ENCODE measurements around the gene SYT14.

Gene SYT14

GRCh38 chr1:210198840-210199239 lies 260.8 kb downstream of the SYT14 start:
- no peaks in the 10 kb centered on the region for H3K9me2 ChIP-seq (replicated peaks; ENCODE audit: insufficient read depth, low read length)
- H2AFZ ChIP-seq (ENCODE audit: low read length) = no peak overlapping the region
- H3K4me3 ChIP-seq (ENCODE audit: low read length) = no peak overlapping the region
- DNase-seq = no peak
- H3K9ac ChIP-seq (ENCODE audit: low read length) = no peak overlapping the region
- H4K20me1 ChIP-seq (ENCODE audit: insufficient read depth, low read length) = no peaks in the 10 kb centered on the region
- H3K9me3 ChIP-seq (replicated peaks; ENCODE audit: insufficient read depth, low read length) = no peaks in the 10 kb centered on the region
- no peaks in the 10 kb centered on the region for H3K79me2 ChIP-seq (ENCODE audit: low read length)
- no peaks in the 10 kb centered on the region for H3F3A ChIP-seq (ENCODE audit: insufficient read depth, low read length)
- no peaks in the 10 kb centered on the region for H3K4me1 ChIP-seq (ENCODE audit: low read length)
- no peaks in the 10 kb centered on the region for H3K27me3 ChIP-seq (replicated peaks; ENCODE audit: insufficient read depth, low read length)
- TF ChIP-seq CTCF (IDR thresholded peaks at IDR 0.05; ENCODE audit: low read length) (no peak), EZH2 (optimal IDR thresholded peaks at IDR 0.05; ENCODE audit: low read depth, low read length) (no peak)
- no peaks in the 10 kb centered on the region for H3K36me3 ChIP-seq (replicated peaks; ENCODE audit: insufficient read depth, low read length)
- H3K4me2 ChIP-seq (ENCODE audit: low read depth, low read length) = no peak overlapping the region
- no peak overlapping the region for H3K27ac ChIP-seq (ENCODE audit: low read length)

GRCh38 chr1:210200124-210200736 lies 262.2 kb downstream of the SYT14 start:
- Histone ChIP-seq H3F3A (ENCODE audit: insufficient read depth, low read length) (no peaks in the 10 kb centered on the region), H3K4me3 (ENCODE audit: low read length) (no peak overlapping the region), H3K36me3 (replicated peaks; ENCODE audit: insufficient read depth, low read length) (no peaks in the 10 kb centered on the region), H4K20me1 (ENCODE audit: insufficient read depth, low read length) (no peaks in the 10 kb centered on the region), H2AFZ (ENCODE audit: low read length) (no peak overlapping the region), H3K4me2 (ENCODE audit: low read depth, low read length) (no peak overlapping the region), H3K4me1 (ENCODE audit: low read length) (no peaks in the 10 kb centered on the region), H3K9me2 (replicated peaks; ENCODE audit: insufficient read depth, low read length) (no peaks in the 10 kb centered on the region), H3K9ac (ENCODE audit: low read length) (no peak overlapping the region), H3K79me2 (ENCODE audit: low read length) (no peaks in the 10 kb centered on the region), H3K9me3 (replicated peaks; ENCODE audit: insufficient read depth, low read length) (no peaks in the 10 kb centered on the region), H3K27ac (ENCODE audit: low read length) (no peak overlapping the region), H3K27me3 (replicated peaks; ENCODE audit: insufficient read depth, low read length) (no peaks in the 10 kb centered on the region)
- no peak for DNase-seq
- no peak for TF ChIP-seq EZH2 (optimal IDR thresholded peaks at IDR 0.05; ENCODE audit: low read depth, low read length)
- no peak for TF ChIP-seq EZH2phosphoT487 (IDR thresholded peaks at IDR 0.05; ENCODE audit: low read length)
- no peak for TF ChIP-seq CTCF (IDR thresholded peaks at IDR 0.05; ENCODE audit: low read length)

- no peak for DNase-seq
- no peaks in the 10 kb centered on the region for H3K36me3 ChIP-seq (replicated peaks; ENCODE audit: insufficient read depth, low read length)
- H2AFZ ChIP-seq (ENCODE audit: low read length) = no peak overlapping the region
Observed at GRCh38 chr1:210201681-210202080, 263.7 kb downstream of the SYT14 start.

More at GRCh38 chr1:210201681-210202080, 263.7 kb downstream of the SYT14 start:
- no peaks in the 10 kb centered on the region for H3K4me1 ChIP-seq (ENCODE audit: low read length)
- H3K9me3 ChIP-seq (replicated peaks; ENCODE audit: insufficient read depth, low read length) = no peaks in the 10 kb centered on the region
- no peaks in the 10 kb centered on the region for H4K20me1 ChIP-seq (ENCODE audit: insufficient read depth, low read length)
- H3K27me3 ChIP-seq (replicated peaks; ENCODE audit: insufficient read depth, low read length) = no peaks in the 10 kb centered on the region
- H3K9ac ChIP-seq (ENCODE audit: low read length) = no peak overlapping the region
- no peaks in the 10 kb centered on the region for H3F3A ChIP-seq (ENCODE audit: insufficient read depth, low read length)
- no peak overlapping the region for H3K4me3 ChIP-seq (ENCODE audit: low read length)
- H3K27ac ChIP-seq (ENCODE audit: low read length) = no peak overlapping the region
- no peaks in the 10 kb centered on the region for H3K9me2 ChIP-seq (replicated peaks; ENCODE audit: insufficient read depth, low read length)
- TF ChIP-seq EZH2phosphoT487 (IDR thresholded peaks at IDR 0.05; ENCODE audit: low read length) = no peak
- no peak for TF ChIP-seq CTCF (IDR thresholded peaks at IDR 0.05; ENCODE audit: low read length)
- TF ChIP-seq EZH2 (optimal IDR thresholded peaks at IDR 0.05; ENCODE audit: low read depth, low read length) = no peak
- no peaks in the 10 kb centered on the region for H3K79me2 ChIP-seq (ENCODE audit: low read length)
- H3K4me2 ChIP-seq (ENCODE audit: low read depth, low read length) = no peak overlapping the region
